Keratinocyte (primary cell): Measurements from ENCODE around the gene TCEAL8. TPM values are rescaled to one million over a fixed set of nuclear protein-coding genes. Genes with fewer than 3 reads are reported as not detected.

Experiments used
- DNase-seq: peaks from one replicate; pipeline ENCODE4 v3.0.0-alpha.2; 2011; ENCODE audit warnings: low read depth, missing footprints, low spot score
- FAIRE-seq: peaks from 2 replicates; lab custom pipeline; 2011; peaks lifted over from hg19 to GRCh38; lab: Jason Lieb, UNC
- H2AFZ ChIP-seq: 2 replicates; pipeline ENCODE4 v1.6.0; 2012; ENCODE audit warnings: low read length, control low read depth, inconsistent platforms; ENCODE audit not compliant: control insufficient read depth
- H3K27ac ChIP-seq: 2 replicates; pipeline ENCODE4 v1.5.1; 2011; ENCODE audit warnings: low read length; ENCODE audit not compliant: control insufficient read depth, insufficient read depth
- H3K27me3 ChIP-seq: 3 replicates; pipeline ENCODE4 v1.6.0; 2011; ENCODE audit warnings: low read length; ENCODE audit not compliant: control insufficient read depth, insufficient read depth; ENCODE audit errors: extremely low read depth
- H3K36me3 ChIP-seq, 2 experiments: 2 replicates in 1 of 2; 3 replicates in 1 of 2; pipeline ENCODE4 v1.5.1; 2011; ENCODE audit warnings: low read length in 2 of 2, mild to moderate bottlenecking in 1 of 2; ENCODE audit not compliant: control insufficient read depth in 2 of 2, insufficient read depth in 2 of 2; ENCODE audit errors: extremely low read depth in 1 of 2
- H3K4me1 ChIP-seq: 3 replicates; pipeline ENCODE4 v1.5.1; 2011; ENCODE audit warnings: low read length; ENCODE audit not compliant: control insufficient read depth, insufficient read depth; ENCODE audit errors: extremely low read depth
- H3K4me2 ChIP-seq: 3 replicates; pipeline ENCODE4 v1.6.0; 2011; ENCODE audit warnings: low read depth, low read length; ENCODE audit not compliant: control insufficient read depth, insufficient read depth; ENCODE audit errors: extremely low read depth
- H3K4me3 ChIP-seq, 3 experiments: fragments of 200-600 bp in 1 of 3; sonication (generic) in 1 of 3; 2 replicates in 2 of 3; 3 replicates in 1 of 3; pipeline ENCODE4 v1.5.1; 2011 to 2016; ENCODE audit warnings: low read length in 3 of 3, mild to moderate bottlenecking in 3 of 3, control low read depth in 2 of 3, inconsistent platforms in 1 of 3, low read depth in 1 of 3, mixed read lengths in 1 of 3, mixed run types in 1 of 3, moderate library complexity in 1 of 3; ENCODE audit not compliant: control insufficient read depth in 2 of 3, insufficient read depth in 2 of 3; ENCODE audit errors: extremely low read depth in 1 of 3
- H3K79me2 ChIP-seq: 2 replicates; pipeline ENCODE4 v1.6.0; 2012; ENCODE audit warnings: low read length; ENCODE audit not compliant: control insufficient read depth, insufficient read depth
- H3K9ac ChIP-seq: 3 replicates; pipeline ENCODE4 v1.6.0; 2011; ENCODE audit warnings: low read length; ENCODE audit not compliant: control insufficient read depth, insufficient read depth; ENCODE audit errors: extremely low read depth
- H3K9me1 ChIP-seq: 3 replicates; pipeline ENCODE4 v1.6.0; 2011; ENCODE audit warnings: low read length; ENCODE audit not compliant: control insufficient read depth, insufficient read depth; ENCODE audit errors: extremely low read depth
- H3K9me3 ChIP-seq: 2 replicates; pipeline ENCODE4 v1.5.1; 2012; ENCODE audit warnings: low read depth, low read length; ENCODE audit not compliant: control insufficient read depth
- H4K20me1 ChIP-seq: 3 replicates; pipeline ENCODE4 v1.6.0; 2011; ENCODE audit warnings: low read length; ENCODE audit not compliant: control insufficient read depth, insufficient read depth; ENCODE audit errors: extremely low read depth
- EZH2 ChIP-seq: IDR thresholded peaks from one replicate; pipeline ENCODE4 v1.6.1; 2012; ENCODE audit warnings: inconsistent platforms, mild to moderate bottlenecking, low read length, moderate library complexity
- dilution Hi-C: fragments of 300-500 bp; cut with MboI; formaldehyde crosslinking; loops from one replicate; pipeline ENCODE4 v1.7.0; 2020; ENCODE audit warnings: low sequenced_read_pairs; ENCODE audit not compliant: extremely low pct_ligation_motif_present
- polyA plus RNA-seq, 5 experiments: library from polyadenylated mRNA; depleted of rRNA in 3 of 5; stranded (reverse) in 3 of 5; stranded (forward) in 1 of 5; unstranded in 1 of 5; fragments of >200 nt; gene quantifications; 1 replicate in 1 of 5; 2 replicates in 3 of 5; 3 replicates in 1 of 5; pipeline versions ENCODE4 v1.2.1 to v1.2.3, GENCODE V29; 2011 to 2012; ENCODE audit warnings: missing spikeins in 2 of 5, low read depth in 1 of 5, low replicate concordance in 1 of 5
- TF ChIP-seq, protein P1 (sequence below), 3 experiments: IDR thresholded peaks in 1 of 3; conservative IDR thresholded peaks in 1 of 3; optimal IDR thresholded peaks in 1 of 3; 2 replicates in 2 of 3; 3 replicates in 1 of 3; pipeline versions ENCODE3 to v1.5.1; 2011; ENCODE audit warnings: low read length in 3 of 3, mild to moderate bottlenecking in 3 of 3, moderate library complexity in 2 of 3, control low read depth in 1 of 3, inconsistent platforms in 1 of 3; ENCODE audit not compliant: insufficient read depth in 2 of 3; ENCODE audit errors: extremely low read depth in 1 of 3

Gene TCEAL8
- polyA plus RNA-seq, 1 donor (not counting 4 experiments of a cell fraction or from before 2014, with no cell fraction given): 84.7 TPM

DNA sequence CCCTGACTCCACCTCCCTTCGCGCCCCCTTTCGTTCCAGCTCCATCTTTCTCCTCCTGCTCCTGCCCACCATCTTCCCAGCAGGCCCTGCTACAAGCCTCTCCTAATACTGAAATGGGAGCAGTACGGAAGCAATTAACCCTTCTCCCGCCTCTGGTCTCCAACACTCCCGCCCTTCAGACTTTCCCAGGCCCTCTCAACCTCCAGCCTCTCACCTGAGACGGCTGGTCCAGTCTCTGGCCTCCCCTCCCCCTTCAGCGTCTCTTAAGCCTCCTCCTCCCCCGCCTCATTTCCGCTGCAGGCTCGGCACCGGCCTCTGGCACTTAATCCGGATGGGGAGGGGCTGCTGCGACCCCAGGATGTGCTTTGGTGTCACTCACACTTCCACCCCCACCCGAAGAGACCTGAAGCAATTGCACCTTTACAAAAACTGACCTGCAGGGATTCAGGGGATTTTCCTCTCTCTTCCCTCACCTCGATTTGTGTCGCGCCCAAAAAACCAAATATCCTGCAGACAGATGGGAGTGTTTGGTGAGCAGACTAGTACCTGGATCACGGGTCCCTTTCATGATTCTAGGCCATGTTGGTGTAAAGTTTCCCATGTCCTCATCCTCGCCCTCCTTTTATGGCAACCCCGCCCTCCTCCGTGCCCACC lies 657 bp downstream of the TCEAL8 start:
- no peak for FAIRE-seq
- Histone ChIP-seq H2AFZ (peak overlapping the region; percentile 35), H3K9ac (peak overlapping the region; percentile 78), H3K4me2 (peak overlapping the region; percentile 74), H3K9me1 (no peaks in the 10 kb centered on the region), H3K27ac (peak overlapping the region; percentile 80), H4K20me1 (no peaks in the 10 kb centered on the region), H3K9me3 (no peaks in the 10 kb centered on the region), H3K4me3 (peak overlapping the region; percentile 47 to 82 (median 78)), H3K27me3 (peaks cover 5% of the 10 kb centered on the region), H3K79me2 (peaks cover 2% of the 10 kb centered on the region), H3K36me3 (no peaks in the 10 kb centered on the region), H3K4me1 (peaks cover 16% of the 10 kb centered on the region)
- dilution Hi-C loops: no loop called here
- no peak for DNase-seq
- TF ChIP-seq, protein P1, sequence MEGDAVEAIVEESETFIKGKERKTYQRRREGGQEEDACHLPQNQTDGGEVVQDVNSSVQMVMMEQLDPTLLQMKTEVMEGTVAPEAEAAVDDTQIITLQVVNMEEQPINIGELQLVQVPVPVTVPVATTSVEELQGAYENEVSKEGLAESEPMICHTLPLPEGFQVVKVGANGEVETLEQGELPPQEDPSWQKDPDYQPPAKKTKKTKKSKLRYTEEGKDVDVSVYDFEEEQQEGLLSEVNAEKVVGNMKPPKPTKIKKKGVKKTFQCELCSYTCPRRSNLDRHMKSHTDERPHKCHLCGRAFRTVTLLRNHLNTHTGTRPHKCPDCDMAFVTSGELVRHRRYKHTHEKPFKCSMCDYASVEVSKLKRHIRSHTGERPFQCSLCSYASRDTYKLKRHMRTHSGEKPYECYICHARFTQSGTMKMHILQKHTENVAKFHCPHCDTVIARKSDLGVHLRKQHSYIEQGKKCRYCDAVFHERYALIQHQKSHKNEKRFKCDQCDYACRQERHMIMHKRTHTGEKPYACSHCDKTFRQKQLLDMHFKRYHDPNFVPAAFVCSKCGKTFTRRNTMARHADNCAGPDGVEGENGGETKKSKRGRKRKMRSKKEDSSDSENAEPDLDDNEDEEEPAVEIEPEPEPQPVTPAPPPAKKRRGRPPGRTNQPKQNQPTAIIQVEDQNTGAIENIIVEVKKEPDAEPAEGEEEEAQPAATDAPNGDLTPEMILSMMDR (optimal IDR thresholded peaks at IDR 0.05 in 1 of 3, IDR thresholded peaks at IDR 0.05 in 1 of 3, conservative IDR thresholded peaks at IDR 0.05 in 1 of 3; ENCODE audit: extremely low read depth in 1 of 3, insufficient read depth in 2 of 3, low read length in 3 of 3): no peak
- TF ChIP-seq EZH2: no peak

DNA sequence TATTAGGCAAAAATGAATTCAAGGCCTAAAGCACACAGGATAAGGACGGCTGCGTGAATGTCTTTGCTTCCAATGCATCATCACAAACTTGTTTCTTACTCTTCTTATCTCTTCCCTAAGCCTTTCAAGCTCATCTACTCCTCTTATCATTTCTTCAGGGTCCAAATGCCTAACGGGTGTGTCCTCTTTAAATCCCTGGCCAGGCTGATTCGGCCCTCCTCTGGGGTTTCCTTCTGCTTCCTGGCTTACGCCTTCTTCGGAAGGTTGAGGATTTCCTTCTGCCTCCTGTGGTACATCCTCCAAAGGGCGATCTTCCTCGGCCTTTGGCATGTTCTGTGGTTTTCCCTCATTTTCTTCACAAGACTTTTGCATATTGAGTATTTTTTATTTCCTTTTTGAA lies 1.3 kb downstream of the TCEAL8 start:
- Histone ChIP-seq H3K36me3 (no peaks in the 10 kb centered on the region), H3K9me1 (no peaks in the 10 kb centered on the region), H3K4me2 (peak overlapping the region; percentile 74), H3K9me3 (no peaks in the 10 kb centered on the region), H4K20me1 (no peaks in the 10 kb centered on the region), H3K4me1 (peaks cover 16% of the 10 kb centered on the region), H3K27ac (no peak overlapping the region), H3K79me2 (peaks cover 2% of the 10 kb centered on the region), H3K27me3 (peaks cover 5% of the 10 kb centered on the region), H3K9ac (peak overlapping the region; percentile 78), H2AFZ (no peak overlapping the region), H3K4me3 (peak overlapping the region; percentile 47 to 82 (median 78))
- FAIRE-seq (no peak), DNase-seq (no peak)
- dilution Hi-C loops: no loop called here
- no peak for TF ChIP-seq EZH2
- TF ChIP-seq, protein P1 (optimal IDR thresholded peaks at IDR 0.05 in 1 of 3, IDR thresholded peaks at IDR 0.05 in 1 of 3, conservative IDR thresholded peaks at IDR 0.05 in 1 of 3; ENCODE audit: extremely low read depth in 1 of 3, insufficient read depth in 2 of 3, low read length in 3 of 3): no peak
